NCI-H2171 (cell line): Measurements from ENCODE around the gene CNTNAP4.

Experiments used
- DNase-seq: peaks from one replicate; lab custom pipeline; 2025; lab: John Stamatoyannopoulos, UW

The CNTNAP4 gene

GRCh38 chr16:76598498-76598897 is 321.3 kb downstream of the CNTNAP4 start:
- no peak for DNase-seq

GRCh38 chr16:76607317-76607716 is 330.1 kb downstream of the CNTNAP4 start:
- DNase-seq, result no peak
